ENCODE data around the gene ADGRE2.

GRCh38 chr19:14772995-14773394 is 5.4 kb downstream of the ADGRE2 start:
- TF ChIP-seq KDM1A (IDR thresholded peaks at IDR 0.05; ENCODE audit: low read depth), result no peak
- no peak for TF ChIP-seq ZFP36 (IDR thresholded peaks at IDR 0.05; ENCODE audit: borderline replicate concordance, partially characterized antibody)
- no peak for TF ChIP-seq CTCF (IDR thresholded peaks at IDR 0.05)
- no peak for TF ChIP-seq BHLHE40 (IDR thresholded peaks at IDR 0.05; ENCODE audit: low read depth, low read length)
- no peak for TF ChIP-seq MAX (IDR thresholded peaks at IDR 0.05)
- no peak for TF ChIP-seq NFE2L2 (conservative IDR thresholded peaks at IDR 0.05; ENCODE audit: low read length)
